SK-N-SH (cell line): Measurements from ENCODE around the gene ZNF211.

ENCODE experiments used
- EP300 ChIP-seq, 2 experiments: IDR thresholded peaks; 2 replicates each; pipeline versions ENCODE4 v1.4.0 to v1.6.1; 2012; ENCODE audit warnings: borderline replicate concordance in 1 of 2, low read depth in 1 of 2, low read length in 1 of 2
- EZH2phosphoT487 ChIP-seq: fragments of 200-600 bp; sonication (generic); IDR thresholded peaks from 2 replicates; pipeline ENCODE4 v1.6.1; 2017; ENCODE audit warnings: low read depth, mixed run types, mild to moderate bottlenecking, antibody characterized with exemption, moderate library complexity, borderline replicate concordance
- POLR2AphosphoS5 ChIP-seq: IDR thresholded peaks from 2 replicates; pipeline ENCODE4 v1.6.1; 2012; ENCODE audit warnings: low read depth, low read length
- RAD21 ChIP-seq: IDR thresholded peaks from 2 replicates; pipeline ENCODE4 v1.6.1; 2012; ENCODE audit warnings: mild to moderate bottlenecking, low read length
- RFX5 ChIP-seq: IDR thresholded peaks from 2 replicates; pipeline ENCODE4 v1.6.1; 2012; ENCODE audit warnings: mild to moderate bottlenecking, improper control_type of control experiment, low read length
- SIN3A ChIP-seq: IDR thresholded peaks from 2 replicates; pipeline ENCODE4 v1.6.1; 2012; ENCODE audit warnings: low read depth, mild to moderate bottlenecking, low read length, moderate library complexity, borderline replicate concordance
- SMC3 ChIP-seq: IDR thresholded peaks from 2 replicates; pipeline ENCODE4 v1.6.1; 2012; ENCODE audit warnings: low read depth, low read length, improper control_type of control experiment
- USF1 ChIP-seq: IDR thresholded peaks from 2 replicates; pipeline ENCODE4 v1.4.0; 2012; ENCODE audit warnings: low read depth, borderline replicate concordance
- YY1 ChIP-seq: IDR thresholded peaks from 2 replicates; pipeline ENCODE4 v1.4.0; 2012; ENCODE audit warnings: low read depth, mild to moderate bottlenecking
- TF ChIP-seq, protein P1 (sequence below): fragments of 150-350 bp; IDR thresholded peaks from 2 replicates; pipeline ENCODE4 v1.6.1; 2017; ENCODE audit warnings: antibody characterized with exemption, low read length, low read depth, borderline replicate concordance
- TF ChIP-seq, protein P2 (sequence below): fragments of 200-600 bp; sonication (generic); IDR thresholded peaks from 2 replicates; pipeline ENCODE4 v1.6.1; 2017; ENCODE audit warnings: antibody characterized with exemption, mild to moderate bottlenecking, moderate library complexity
- TF ChIP-seq, protein P3 (sequence below): IDR thresholded peaks from 2 replicates; pipeline ENCODE4 v1.4.0; 2012; ENCODE audit warnings: low read depth
- TF ChIP-seq, protein P4 (sequence below): IDR thresholded peaks from 2 replicates; pipeline ENCODE4 v1.4.0; 2012; ENCODE audit warnings: low read depth, borderline replicate concordance

- TF ChIP-seq, protein P1, sequence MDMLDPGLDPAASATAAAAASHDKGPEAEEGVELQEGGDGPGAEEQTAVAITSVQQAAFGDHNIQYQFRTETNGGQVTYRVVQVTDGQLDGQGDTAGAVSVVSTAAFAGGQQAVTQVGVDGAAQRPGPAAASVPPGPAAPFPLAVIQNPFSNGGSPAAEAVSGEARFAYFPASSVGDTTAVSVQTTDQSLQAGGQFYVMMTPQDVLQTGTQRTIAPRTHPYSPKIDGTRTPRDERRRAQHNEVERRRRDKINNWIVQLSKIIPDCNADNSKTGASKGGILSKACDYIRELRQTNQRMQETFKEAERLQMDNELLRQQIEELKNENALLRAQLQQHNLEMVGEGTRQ = no peak
- TF ChIP-seq EP300 (IDR thresholded peaks at IDR 0.05; ENCODE audit: borderline replicate concordance in 1 of 2, low read depth in 1 of 2, low read length in 1 of 2) (no peak), USF1 (no peak), EZH2phosphoT487 (no peak), YY1 (no peak), RAD21 (no peak), POLR2AphosphoS5 (no peak), SIN3A (no peak), RFX5 (no peak), SMC3 (no peak)
- TF ChIP-seq, protein P2, sequence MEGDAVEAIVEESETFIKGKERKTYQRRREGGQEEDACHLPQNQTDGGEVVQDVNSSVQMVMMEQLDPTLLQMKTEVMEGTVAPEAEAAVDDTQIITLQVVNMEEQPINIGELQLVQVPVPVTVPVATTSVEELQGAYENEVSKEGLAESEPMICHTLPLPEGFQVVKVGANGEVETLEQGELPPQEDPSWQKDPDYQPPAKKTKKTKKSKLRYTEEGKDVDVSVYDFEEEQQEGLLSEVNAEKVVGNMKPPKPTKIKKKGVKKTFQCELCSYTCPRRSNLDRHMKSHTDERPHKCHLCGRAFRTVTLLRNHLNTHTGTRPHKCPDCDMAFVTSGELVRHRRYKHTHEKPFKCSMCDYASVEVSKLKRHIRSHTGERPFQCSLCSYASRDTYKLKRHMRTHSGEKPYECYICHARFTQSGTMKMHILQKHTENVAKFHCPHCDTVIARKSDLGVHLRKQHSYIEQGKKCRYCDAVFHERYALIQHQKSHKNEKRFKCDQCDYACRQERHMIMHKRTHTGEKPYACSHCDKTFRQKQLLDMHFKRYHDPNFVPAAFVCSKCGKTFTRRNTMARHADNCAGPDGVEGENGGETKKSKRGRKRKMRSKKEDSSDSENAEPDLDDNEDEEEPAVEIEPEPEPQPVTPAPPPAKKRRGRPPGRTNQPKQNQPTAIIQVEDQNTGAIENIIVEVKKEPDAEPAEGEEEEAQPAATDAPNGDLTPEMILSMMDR = no peak
- TF ChIP-seq, protein P3, sequence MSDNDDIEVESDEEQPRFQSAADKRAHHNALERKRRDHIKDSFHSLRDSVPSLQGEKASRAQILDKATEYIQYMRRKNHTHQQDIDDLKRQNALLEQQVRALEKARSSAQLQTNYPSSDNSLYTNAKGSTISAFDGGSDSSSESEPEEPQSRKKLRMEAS = no peak
- TF ChIP-seq, protein P4, sequence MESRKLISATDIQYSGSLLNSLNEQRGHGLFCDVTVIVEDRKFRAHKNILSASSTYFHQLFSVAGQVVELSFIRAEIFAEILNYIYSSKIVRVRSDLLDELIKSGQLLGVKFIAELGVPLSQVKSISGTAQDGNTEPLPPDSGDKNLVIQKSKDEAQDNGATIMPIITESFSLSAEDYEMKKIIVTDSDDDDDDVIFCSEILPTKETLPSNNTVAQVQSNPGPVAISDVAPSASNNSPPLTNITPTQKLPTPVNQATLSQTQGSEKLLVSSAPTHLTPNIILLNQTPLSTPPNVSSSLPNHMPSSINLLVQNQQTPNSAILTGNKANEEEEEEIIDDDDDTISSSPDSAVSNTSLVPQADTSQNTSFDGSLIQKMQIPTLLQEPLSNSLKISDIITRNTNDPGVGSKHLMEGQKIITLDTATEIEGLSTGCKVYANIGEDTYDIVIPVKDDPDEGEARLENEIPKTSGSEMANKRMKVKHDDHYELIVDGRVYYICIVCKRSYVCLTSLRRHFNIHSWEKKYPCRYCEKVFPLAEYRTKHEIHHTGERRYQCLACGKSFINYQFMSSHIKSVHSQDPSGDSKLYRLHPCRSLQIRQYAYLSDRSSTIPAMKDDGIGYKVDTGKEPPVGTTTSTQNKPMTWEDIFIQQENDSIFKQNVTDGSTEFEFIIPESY = no peak
Measured at GRCh38 chr19:57615346-57615745, 17.6 kb upstream of the ZNF211 start.
